ENCODE results near the gene SYCP2L.

GRCh38 chr6:10890151-10890550 lies 3.3 kb downstream of the SYCP2L start:
- TF ChIP-seq CTCF (IDR thresholded peaks at IDR 0.05): no peak
- TF ChIP-seq POLR2AphosphoS5 (IDR thresholded peaks at IDR 0.05): no peak

Measured in sigmoid colon (tissue), 4 donors.